Epithelial cell of proximal tubule (primary cell): ENCODE data around the gene PPHLN1. TPM values are rescaled to one million over a fixed set of nuclear protein-coding genes. Genes with fewer than 3 reads are reported as not detected.
"Not testable (repeated sequence)": the region's sequence is repeated elsewhere in the genome, so short reads cannot be mapped to it uniquely, and the experiment has no call there.

Source experiments
- DNase-seq: peaks from one replicate; pipeline ENCODE4 v3.0.0-alpha.2; 2011; ENCODE audit warnings: low read depth
- H3K4me3 ChIP-seq: 2 replicates; pipeline ENCODE4 v1.5.1; 2011; ENCODE audit warnings: low read depth, mild to moderate bottlenecking, low read length
- total RNA-seq: library from RNA; depleted of rRNA; stranded (reverse); fragments of >200 nt; gene quantifications from 2 replicates; pipeline ENCODE4 v1.2.3, GENCODE V29; 2015
- TF ChIP-seq, protein P1 (sequence below): conservative IDR thresholded peaks from 2 replicates; pipeline ENCODE4 v1.5.1; 2012; ENCODE audit warnings: low read depth, mild to moderate bottlenecking, low read length

PPHLN1 gene
- total RNA-seq, 1 donor from 2014 or later = 76.2 TPM

DNA sequence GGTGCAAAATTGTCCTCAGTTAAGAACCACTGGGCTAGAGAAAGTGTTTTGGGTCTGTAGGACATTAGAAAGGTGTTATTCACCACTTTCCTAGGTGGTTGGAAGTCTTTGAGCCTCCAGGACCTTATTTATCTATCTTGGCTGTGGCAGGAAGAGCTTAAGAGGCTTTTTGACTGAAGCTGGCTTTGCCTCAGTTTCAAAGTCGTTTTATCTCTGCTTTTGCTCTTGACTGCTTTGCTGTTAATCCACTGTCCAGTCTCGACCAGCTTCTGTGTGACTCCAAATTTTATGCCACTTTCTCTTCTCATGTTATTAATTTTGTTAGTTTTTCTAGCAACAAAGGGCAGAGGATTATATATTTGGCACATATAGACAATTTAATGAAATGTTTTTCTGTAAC lies 60.3 kb downstream of the PPHLN1 start:
- H3K4me3 ChIP-seq = no peak overlapping the region
- DNase-seq = no peak
- TF ChIP-seq, protein P1, sequence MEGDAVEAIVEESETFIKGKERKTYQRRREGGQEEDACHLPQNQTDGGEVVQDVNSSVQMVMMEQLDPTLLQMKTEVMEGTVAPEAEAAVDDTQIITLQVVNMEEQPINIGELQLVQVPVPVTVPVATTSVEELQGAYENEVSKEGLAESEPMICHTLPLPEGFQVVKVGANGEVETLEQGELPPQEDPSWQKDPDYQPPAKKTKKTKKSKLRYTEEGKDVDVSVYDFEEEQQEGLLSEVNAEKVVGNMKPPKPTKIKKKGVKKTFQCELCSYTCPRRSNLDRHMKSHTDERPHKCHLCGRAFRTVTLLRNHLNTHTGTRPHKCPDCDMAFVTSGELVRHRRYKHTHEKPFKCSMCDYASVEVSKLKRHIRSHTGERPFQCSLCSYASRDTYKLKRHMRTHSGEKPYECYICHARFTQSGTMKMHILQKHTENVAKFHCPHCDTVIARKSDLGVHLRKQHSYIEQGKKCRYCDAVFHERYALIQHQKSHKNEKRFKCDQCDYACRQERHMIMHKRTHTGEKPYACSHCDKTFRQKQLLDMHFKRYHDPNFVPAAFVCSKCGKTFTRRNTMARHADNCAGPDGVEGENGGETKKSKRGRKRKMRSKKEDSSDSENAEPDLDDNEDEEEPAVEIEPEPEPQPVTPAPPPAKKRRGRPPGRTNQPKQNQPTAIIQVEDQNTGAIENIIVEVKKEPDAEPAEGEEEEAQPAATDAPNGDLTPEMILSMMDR = no peak

DNA sequence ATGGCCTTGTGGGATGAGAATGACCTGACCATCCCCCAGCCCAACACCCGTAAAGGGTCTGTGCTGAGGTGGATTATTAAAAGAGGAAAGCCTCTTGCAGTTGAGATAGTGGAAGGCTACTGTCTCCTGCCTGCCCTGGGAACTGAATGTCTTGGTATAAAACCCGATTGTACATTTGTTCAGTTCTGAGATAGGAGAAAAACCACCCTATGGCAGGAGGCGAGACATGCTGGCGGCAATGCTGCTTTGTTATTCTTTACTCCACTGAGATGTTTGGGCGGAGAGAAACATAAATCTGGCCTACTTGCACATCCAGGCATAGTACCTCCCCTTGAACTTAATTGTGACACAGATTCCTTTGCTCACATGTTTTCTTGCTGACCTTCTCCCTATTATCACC lies 62.1 kb downstream of the PPHLN1 start:
- DNase-seq, H3K4me3 ChIP-seq: not testable (repeated sequence)

DNA sequence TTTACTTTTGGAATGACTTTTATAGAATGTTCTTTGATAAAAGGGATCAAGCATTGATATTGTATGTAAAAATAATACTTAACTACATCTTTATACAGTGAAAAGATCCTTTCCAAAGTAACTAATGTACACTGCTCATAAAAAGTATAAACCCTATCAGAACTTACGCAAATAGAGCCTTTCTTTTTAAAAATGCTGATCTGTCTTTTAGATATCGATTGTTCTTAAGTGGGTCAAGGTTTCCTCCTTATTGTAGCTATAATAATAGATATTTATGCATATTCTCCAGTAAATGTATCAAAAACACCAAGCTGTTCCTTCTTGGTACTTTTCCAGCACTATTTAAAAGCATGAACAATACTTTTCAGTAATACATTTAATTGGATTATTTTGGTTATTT lies 68.5 kb downstream of the PPHLN1 start:
- DNase-seq = no peak
- TF ChIP-seq, protein P1 = no peak
- H3K4me3 ChIP-seq = no peak overlapping the region

DNA sequence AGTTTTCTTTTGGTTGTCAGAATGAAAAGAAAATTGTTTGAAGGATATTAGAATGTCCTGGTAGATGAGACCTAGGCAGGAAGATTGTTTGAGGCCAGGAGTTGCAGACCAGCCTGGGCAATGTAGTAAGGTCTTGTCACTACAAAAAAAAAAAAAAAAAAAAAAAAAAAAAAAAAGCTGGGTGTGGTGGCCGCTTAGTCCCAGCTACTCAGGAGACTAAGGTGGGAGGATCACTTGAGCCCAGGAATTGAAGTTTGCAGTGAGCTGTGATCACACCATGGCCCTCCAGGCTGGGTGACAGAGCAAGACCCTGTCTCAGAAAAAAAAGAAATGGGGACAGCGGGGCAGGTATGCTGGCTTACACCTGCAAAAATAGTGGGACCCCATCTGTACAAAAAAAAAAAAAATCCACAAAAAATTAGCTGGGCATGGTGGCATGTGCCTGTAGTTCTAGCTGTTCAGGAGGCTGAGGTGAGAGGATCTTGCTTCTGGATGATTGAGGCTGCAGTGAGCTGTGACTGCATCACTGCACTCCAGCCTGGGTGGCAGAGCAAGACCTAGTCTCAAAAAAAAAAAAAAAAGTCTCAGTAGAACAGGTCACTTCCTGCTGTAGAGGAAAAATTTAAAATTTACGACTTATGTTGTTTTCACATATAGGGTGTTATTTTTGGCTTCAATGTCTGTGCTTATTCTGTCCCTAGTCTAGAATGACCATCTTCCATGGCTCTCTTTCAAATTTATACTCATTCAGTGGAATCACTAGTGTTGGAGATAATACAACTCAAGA lies 70.7 kb downstream of the PPHLN1 start:
- no peak for DNase-seq
- no peak overlapping the region for H3K4me3 ChIP-seq
- TF ChIP-seq, protein P1 = no peak

DNA sequence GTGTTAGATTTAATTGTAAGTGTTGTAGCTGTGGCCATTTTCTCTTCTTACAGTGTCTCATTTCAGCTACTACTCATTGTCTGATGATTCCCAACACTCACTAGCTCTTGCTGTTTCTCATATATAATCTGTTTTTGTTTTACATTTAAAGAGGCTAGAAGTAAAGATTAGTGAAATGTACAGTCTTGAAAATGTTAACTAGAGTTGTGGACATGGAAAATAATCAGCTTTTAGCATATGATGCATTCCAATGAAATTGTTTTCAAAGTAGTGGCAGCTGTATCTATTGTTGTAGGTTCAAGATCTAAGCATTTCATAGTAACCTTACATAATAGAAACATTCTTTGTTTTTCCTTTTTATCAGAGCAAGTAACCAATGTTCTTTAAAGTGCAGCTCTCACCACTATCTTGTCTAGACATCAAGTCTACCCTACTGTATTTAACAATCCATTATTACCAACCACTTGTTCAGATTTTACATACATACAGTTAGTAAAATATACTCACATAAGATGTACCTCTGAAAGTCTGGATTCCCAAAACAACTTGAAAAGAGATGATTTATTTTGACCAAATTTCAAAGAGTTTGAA lies 76.9 kb downstream of the PPHLN1 start:
- DNase-seq = no peak
- TF ChIP-seq, protein P1 = no peak
- H3K4me3 ChIP-seq = no peak overlapping the region

DNA sequence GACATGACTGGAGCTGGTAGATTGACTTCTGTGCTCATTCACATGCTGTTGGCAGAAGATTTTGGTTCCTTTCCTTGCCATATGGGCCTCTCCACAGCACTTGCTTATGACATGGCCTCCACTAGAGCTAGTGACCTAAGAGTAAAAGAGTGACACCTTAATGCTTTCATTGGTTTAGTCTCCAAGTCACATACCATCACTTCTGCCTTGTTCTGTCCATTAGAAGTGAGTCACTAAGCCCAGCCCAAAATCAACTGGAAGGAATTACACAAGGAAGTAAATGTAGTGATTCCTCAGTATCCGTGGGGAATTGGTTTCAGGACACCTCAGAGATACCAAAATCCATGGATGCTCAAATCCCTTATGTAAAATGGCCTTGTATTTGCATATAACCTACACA lies 81.3 kb downstream of the PPHLN1 start:
- DNase-seq = no peak
- no peak overlapping the region for H3K4me3 ChIP-seq
- TF ChIP-seq, protein P1 = no peak

DNA sequence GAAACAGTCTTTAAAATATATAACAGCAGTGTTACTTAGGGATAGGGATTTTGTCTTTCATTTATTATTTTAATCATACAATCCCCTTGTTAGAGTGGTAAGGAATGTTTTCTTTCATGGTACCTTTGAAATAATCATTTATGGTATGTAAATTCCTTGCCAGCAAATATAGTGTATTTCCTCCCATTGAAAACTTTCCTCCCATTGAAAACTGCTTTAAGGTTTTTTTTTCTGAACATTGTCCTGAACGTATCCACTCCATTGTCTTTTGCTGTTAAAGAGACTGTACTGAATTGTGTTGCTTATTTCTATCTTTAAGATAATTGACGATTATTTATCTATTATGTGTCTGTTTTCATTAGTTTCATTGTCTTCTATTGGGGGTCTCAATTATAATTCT lies 83.5 kb downstream of the PPHLN1 start:
- TF ChIP-seq, protein P1 = no peak
- no peak for DNase-seq
- no peak overlapping the region for H3K4me3 ChIP-seq
